HEK293 (cell line): ENCODE data around the gene SPECC1.
A peak's percentile ranks its signal among the peaks of the same experiment; 100 is the strongest.

Experiments
- BCL11A ChIP-seq: fragments of 450-650 bp; formaldehyde crosslinking; IDR thresholded peaks from 2 replicates; pipeline ENCODE4 v1.5.1; 2016; ENCODE audit warnings: low read depth, missing biosample characterization, missing genetic modification characterization
- GLI2 ChIP-seq: fragments of 450-650 bp; formaldehyde crosslinking; IDR thresholded peaks from 2 replicates; pipeline ENCODE4; 2017; ENCODE audit warnings: missing biosample characterization, missing genetic modification characterization, low read depth, borderline replicate concordance
- GLIS2 ChIP-seq: fragments of 450-650 bp; formaldehyde crosslinking; IDR thresholded peaks from 2 replicates; pipeline ENCODE4 v1.5.1; 2016; ENCODE audit warnings: missing biosample characterization, missing genetic modification characterization
- KLF1 ChIP-seq: fragments of 450-650 bp; formaldehyde crosslinking; IDR thresholded peaks from 2 replicates; pipeline ENCODE4 v1.5.1; 2016; ENCODE audit warnings: missing biosample characterization, missing genetic modification characterization
- PRDM1 ChIP-seq: fragments of 450-650 bp; formaldehyde crosslinking; IDR thresholded peaks from 2 replicates; pipeline ENCODE4; 2016; ENCODE audit warnings: missing biosample characterization, missing genetic modification characterization
- PRDM4 ChIP-seq: fragments of 450-650 bp; formaldehyde crosslinking; IDR thresholded peaks from 2 replicates; pipeline ENCODE4 v1.5.1; 2017; ENCODE audit warnings: missing biosample characterization, missing genetic modification characterization
- SP3 ChIP-seq: fragments of 450-650 bp; formaldehyde crosslinking; IDR thresholded peaks from 2 replicates; pipeline ENCODE4 v1.5.1; 2016; ENCODE audit warnings: missing biosample characterization, missing genetic modification characterization
- TSHZ1 ChIP-seq: fragments of 450-650 bp; formaldehyde crosslinking; IDR thresholded peaks from 2 replicates; pipeline ENCODE4 v1.5.1; 2016; ENCODE audit warnings: missing biosample characterization, missing genetic modification characterization, borderline replicate concordance
- WT1 ChIP-seq: fragments of 450-650 bp; formaldehyde crosslinking; IDR thresholded peaks from 2 replicates; pipeline ENCODE4 v1.5.1; 2016; ENCODE audit warnings: missing biosample characterization, missing genetic modification characterization
- ZBTB21 ChIP-seq: fragments of 450-650 bp; formaldehyde crosslinking; IDR thresholded peaks from 2 replicates; pipeline ENCODE4 v1.5.1; 2017; ENCODE audit warnings: missing biosample characterization, missing genetic modification characterization
- ZNF112 ChIP-seq: fragments of 450-650 bp; formaldehyde crosslinking; IDR thresholded peaks from 2 replicates; pipeline ENCODE4 v1.5.0; 2017; ENCODE audit warnings: missing biosample characterization, missing genetic modification characterization
- ZNF132 ChIP-seq: fragments of 450-650 bp; formaldehyde crosslinking; IDR thresholded peaks from 2 replicates; pipeline ENCODE4 v1.5.1; 2017; ENCODE audit warnings: missing biosample characterization, missing genetic modification characterization, borderline replicate concordance
- ZNF138 ChIP-seq: fragments of 450-650 bp; formaldehyde crosslinking; IDR thresholded peaks from 2 replicates; pipeline ENCODE4 v1.5.1; 2016; ENCODE audit warnings: missing biosample characterization, missing genetic modification characterization, borderline replicate concordance
- ZNF175 ChIP-seq: fragments of 450-650 bp; formaldehyde crosslinking; IDR thresholded peaks from 2 replicates; pipeline ENCODE4 v1.5.1; 2016; ENCODE audit warnings: missing biosample characterization, missing genetic modification characterization
- ZNF18 ChIP-seq: fragments of 450-650 bp; formaldehyde crosslinking; IDR thresholded peaks from 2 replicates; pipeline ENCODE4 v1.5.1; 2016; ENCODE audit warnings: missing biosample characterization, missing genetic modification characterization
- ZNF2 ChIP-seq: fragments of 450-650 bp; formaldehyde crosslinking; IDR thresholded peaks from 2 replicates; pipeline ENCODE4 v1.5.1; 2016; ENCODE audit warnings: missing biosample characterization, missing genetic modification characterization
- ZNF266 ChIP-seq: fragments of 450-650 bp; formaldehyde crosslinking; IDR thresholded peaks from 2 replicates; pipeline ENCODE4 v1.5.1; 2016; ENCODE audit warnings: missing biosample characterization, missing genetic modification characterization, low read depth
- ZNF302 ChIP-seq: fragments of 450-650 bp; formaldehyde crosslinking; IDR thresholded peaks from 2 replicates; pipeline ENCODE4 v1.5.1; 2016; ENCODE audit warnings: missing biosample characterization, missing genetic modification characterization, low read depth
- ZNF341 ChIP-seq: fragments of 450-650 bp; formaldehyde crosslinking; IDR thresholded peaks from 2 replicates; pipeline ENCODE4; 2016; ENCODE audit warnings: low read depth, missing biosample characterization, missing genetic modification characterization
- ZNF366 ChIP-seq: fragments of 450-650 bp; formaldehyde crosslinking; conservative IDR thresholded peaks from 2 replicates; pipeline ENCODE4 v1.5.1; 2016; ENCODE audit warnings: missing biosample characterization, missing genetic modification characterization
- ZNF391 ChIP-seq: fragments of 450-650 bp; formaldehyde crosslinking; IDR thresholded peaks from 2 replicates; pipeline ENCODE4 v1.5.1; 2016; ENCODE audit warnings: low read depth, missing biosample characterization, missing genetic modification characterization, borderline replicate concordance
- ZNF48 ChIP-seq: fragments of 450-650 bp; formaldehyde crosslinking; IDR thresholded peaks from 2 replicates; pipeline ENCODE4 v1.5.1; 2016; ENCODE audit warnings: missing biosample characterization, missing genetic modification characterization
- ZNF548 ChIP-seq: fragments of 450-650 bp; formaldehyde crosslinking; IDR thresholded peaks from 2 replicates; pipeline ENCODE4 v1.5.1; 2016; ENCODE audit warnings: missing biosample characterization, missing genetic modification characterization
- ZNF629 ChIP-seq: fragments of 450-650 bp; formaldehyde crosslinking; IDR thresholded peaks from 2 replicates; pipeline ENCODE4 v1.5.1; 2017; ENCODE audit warnings: missing biosample characterization, missing genetic modification characterization
- ZNF639 ChIP-seq: fragments of 450-650 bp; formaldehyde crosslinking; IDR thresholded peaks from 2 replicates; pipeline ENCODE4 v1.5.1; 2016; ENCODE audit warnings: missing biosample characterization, missing genetic modification characterization
- ZNF660 ChIP-seq: fragments of 450-650 bp; IDR thresholded peaks from 2 replicates; pipeline ENCODE4 v1.5.1; 2018; ENCODE audit warnings: missing biosample characterization, mild to moderate bottlenecking, missing genetic modification characterization
- ZNF791 ChIP-seq: fragments of 450-650 bp; formaldehyde crosslinking; IDR thresholded peaks from 2 replicates; pipeline ENCODE4 v1.5.1; 2016; ENCODE audit warnings: missing biosample characterization, missing genetic modification characterization
- ZSCAN16 ChIP-seq: fragments of 450-650 bp; formaldehyde crosslinking; IDR thresholded peaks from 2 replicates; pipeline ENCODE4 v1.5.1; 2016; ENCODE audit warnings: missing biosample characterization, missing genetic modification characterization
- ZSCAN30 ChIP-seq: fragments of 450-650 bp; IDR thresholded peaks from 2 replicates; pipeline ENCODE4 v1.5.1; 2018; ENCODE audit warnings: missing biosample characterization, mild to moderate bottlenecking, missing genetic modification characterization, moderate library complexity
- TF ChIP-seq, protein P1 (sequence below): fragments of 450-650 bp; formaldehyde crosslinking; IDR thresholded peaks from 2 replicates; pipeline ENCODE4 v1.5.1; 2016; ENCODE audit warnings: missing biosample characterization, missing genetic modification characterization

The SPECC1 gene

GRCh38 chr17:19992803-19993713, 16.1 kb upstream of the SPECC1 start (continued):
- TF ChIP-seq PRDM4 (tag by site-specific recombination): peak; percentile 24; the same call in 1 of the 2 replicates
- no peak for TF ChIP-seq ZNF391 (tag by site-specific recombination)
- TF ChIP-seq ZNF366 (tag by site-specific recombination): peak; percentile 91
- TF ChIP-seq ZSCAN16 (tag by site-specific recombination): no peak
- no peak for TF ChIP-seq ZNF138 (tag by site-specific recombination)
- TF ChIP-seq ZNF18: no peak
- peak; percentile 88; the same call in 1 of the 2 replicates for TF ChIP-seq ZNF2 (tag by site-specific recombination)
- TF ChIP-seq GLIS2 (tag by site-specific recombination): 0 out of 2 replicates have a peak, but pooled peaks have one; percentile 31
- no peak for TF ChIP-seq WT1 (tag by site-specific recombination)
- TF ChIP-seq PRDM1: no peak
- TF ChIP-seq ZNF132 (tag by site-specific recombination): no peak
- no peak for TF ChIP-seq ZNF302 (tag by site-specific recombination)
- peak; percentile 87 for TF ChIP-seq ZSCAN30
- TF ChIP-seq ZNF266 (tag by site-specific recombination): no peak
- no peak for TF ChIP-seq ZNF548
- TF ChIP-seq, protein P1, sequence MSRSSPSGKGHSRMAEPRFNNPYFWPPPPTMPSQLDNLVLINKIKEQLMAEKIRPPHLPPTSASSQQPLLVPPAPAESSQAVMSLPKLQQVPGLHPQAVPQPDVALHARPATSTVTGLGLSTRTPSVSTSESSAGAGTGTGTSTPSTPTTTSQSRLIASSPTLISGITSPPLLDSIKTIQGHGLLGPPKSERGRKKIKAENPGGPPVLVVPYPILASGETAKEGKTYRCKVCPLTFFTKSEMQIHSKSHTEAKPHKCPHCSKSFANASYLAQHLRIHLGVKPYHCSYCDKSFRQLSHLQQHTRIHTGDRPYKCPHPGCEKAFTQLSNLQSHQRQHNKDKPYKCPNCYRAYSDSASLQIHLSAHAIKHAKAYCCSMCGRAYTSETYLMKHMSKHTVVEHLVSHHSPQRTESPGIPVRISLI (tag by site-specific recombination): peak; percentile 12; the same call in 1 of the 2 replicates
- no peak for TF ChIP-seq GLI2 (tag by site-specific recombination)
- no peak for TF ChIP-seq ZNF639 (tag by site-specific recombination)
- TF ChIP-seq ZNF112 (tag by site-specific recombination): no peak
- TF ChIP-seq ZNF791 (tag by site-specific recombination): no peak
- TF ChIP-seq ZNF341 (tag by site-specific recombination): peak; percentile 55; the same call in 1 of the 2 replicates
- no peak for TF ChIP-seq ZNF175 (tag by site-specific recombination)
- no peak; the same call in 1 of the 2 replicates for TF ChIP-seq ZBTB21 (tag by site-specific recombination)
- TF ChIP-seq KLF1 (tag by site-specific recombination): peak; percentile 44; the same call in 1 of the 2 replicates
- TF ChIP-seq ZNF660 (tag by site-specific recombination): peak; percentile 91
- no peak for TF ChIP-seq ZNF48 (tag by site-specific recombination)
- 0 out of 2 replicates have a peak, but pooled peaks have one; percentile 36 for TF ChIP-seq ZNF629 (tag by site-specific recombination)
- TF ChIP-seq SP3 (tag by site-specific recombination): no peak
- TF ChIP-seq BCL11A (tag by site-specific recombination): no peak
- no peak for TF ChIP-seq TSHZ1 (tag by site-specific recombination)
